Ectodermal cell (in vitro differentiated cells): ENCODE results near the gene MYOM1.

Experiments
- H3K27ac ChIP-seq: 2 replicates; pipeline ENCODE4 v1.7.0; 2013; ENCODE audit warnings: mild to moderate bottlenecking, low read depth, low read length; ENCODE audit not compliant: insufficient read depth, poor library complexity, severe bottlenecking
- H3K27me3 ChIP-seq: 2 replicates; pipeline ENCODE4 v1.7.0; 2013; ENCODE audit warnings: mild to moderate bottlenecking, low read length; ENCODE audit not compliant: insufficient read depth, control insufficient read depth, poor library complexity, severe bottlenecking
- H3K36me3 ChIP-seq: one replicate; pipeline ENCODE4 v1.7.0; 2013; ENCODE audit warnings: low read length; ENCODE audit not compliant: control insufficient read depth, insufficient read depth
- H3K4me1 ChIP-seq: one replicate; pipeline ENCODE4 v1.7.0; 2013; ENCODE audit warnings: low read length; ENCODE audit not compliant: control insufficient read depth, insufficient read depth
- H3K4me3 ChIP-seq: 2 replicates; pipeline ENCODE4 v1.7.0; 2013; ENCODE audit warnings: low read depth, low read length, control low read depth; ENCODE audit not compliant: insufficient read depth
- H3K9me3 ChIP-seq: 2 replicates; pipeline ENCODE4 v1.7.0; 2013; ENCODE audit warnings: mild to moderate bottlenecking, low read length, moderate library complexity; ENCODE audit not compliant: control insufficient read depth
- WGBS, 2 experiments: methylation state at CpG; one replicate each; pipeline ENCODE4 v1.1.7; 2013; ENCODE audit warnings: missing lambda C conversion rate in 2 of 2; 5-methylcytosine and 5-hydroxymethylcytosine counted together

The MYOM1 gene

DNA sequence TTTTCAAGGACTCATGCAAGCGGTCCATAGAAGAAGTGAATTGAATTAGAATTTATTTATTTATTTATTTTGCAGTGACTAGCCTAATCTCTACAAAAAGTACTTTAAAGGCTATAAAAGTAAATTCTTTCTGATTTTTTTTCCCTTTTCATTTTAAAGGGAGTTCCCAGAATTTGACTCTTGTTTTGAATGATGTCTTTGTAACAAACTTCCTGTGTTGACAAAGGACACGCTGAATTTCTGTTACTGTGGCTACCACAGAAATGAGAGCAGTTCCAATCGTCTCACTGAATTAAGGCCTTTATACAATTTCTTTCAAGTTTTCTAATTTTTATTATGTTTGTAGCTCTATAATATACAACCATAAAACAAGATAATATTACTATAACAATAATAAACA, 160.5 kb downstream of the MYOM1 start:
- Histone ChIP-seq H3K9me3 (no peaks in the 10 kb centered on the region), H3K4me1 (no peaks in the 10 kb centered on the region)

DNA sequence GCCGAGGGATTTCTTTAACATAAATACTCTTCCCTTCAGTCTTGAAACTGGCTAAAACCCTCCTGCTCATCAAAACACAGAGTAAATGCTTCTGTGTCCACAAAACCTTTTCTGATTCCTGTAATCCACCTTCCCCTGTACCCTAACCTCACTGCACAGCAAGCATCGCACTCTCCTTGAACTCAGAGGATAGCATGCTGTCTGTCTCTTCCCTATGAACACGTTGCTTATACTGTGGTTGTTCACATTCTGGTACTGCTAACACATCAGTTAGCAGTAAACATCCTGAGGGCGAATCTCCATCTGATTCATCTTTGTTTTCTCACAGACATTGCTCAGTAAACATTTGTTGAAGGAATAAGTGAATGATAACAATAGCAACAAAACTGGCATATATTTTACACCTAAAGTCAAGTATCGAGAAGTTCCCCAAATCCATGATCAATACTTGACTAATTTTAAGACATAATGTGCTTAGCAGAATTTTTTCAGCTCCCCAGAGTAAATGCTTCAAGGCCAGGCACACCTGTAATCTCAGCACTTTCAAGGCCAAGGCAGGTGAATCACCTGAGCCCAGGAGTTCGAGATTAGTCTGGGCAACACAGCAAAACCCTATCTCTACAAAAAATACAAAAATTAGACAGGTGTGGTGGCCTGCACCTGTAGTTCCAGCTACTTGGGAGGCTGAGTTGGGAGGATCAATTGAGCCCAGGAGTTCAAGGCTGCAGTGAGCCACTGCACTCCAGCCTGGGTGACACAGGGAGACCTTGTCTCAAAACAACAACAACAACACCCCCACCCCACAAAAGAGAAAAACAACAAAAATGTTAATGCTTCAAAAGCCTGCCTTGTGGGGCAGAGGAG, 161.2 kb downstream of the MYOM1 start:
- WGBS, 2 experiments, result 87 to 92% methylated on average over 6 of the region's 6 CpGs

More for the DNA sequence above, 160.5 kb downstream of the MYOM1 start:
- Histone ChIP-seq H3K27me3 (no peaks in the 10 kb centered on the region), H3K4me3 (no peak overlapping the region), H3K36me3 (no peaks in the 10 kb centered on the region), H3K27ac (no peak overlapping the region)
- WGBS, 2 experiments, result 90 to 91% methylated on average over 2 of the region's 3 CpGs

DNA sequence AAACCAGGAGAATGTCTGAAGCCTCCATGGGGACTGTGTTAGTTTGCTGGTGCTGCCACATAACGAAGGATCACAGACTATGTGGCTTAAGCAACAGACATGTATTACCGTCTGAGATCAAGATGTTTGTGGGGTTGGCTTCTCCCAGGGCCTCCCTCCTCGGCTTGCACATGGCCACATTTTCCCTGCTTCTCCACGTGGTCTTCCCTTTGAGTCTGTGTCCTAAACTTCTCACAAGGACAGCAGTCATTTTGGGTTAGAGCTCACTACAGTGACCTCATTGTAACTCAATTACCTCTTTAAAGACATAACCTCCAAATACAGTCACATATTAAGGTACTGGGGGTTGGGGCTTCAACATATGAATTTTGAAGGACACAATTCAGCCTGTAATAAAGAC, 162.2 kb downstream of the MYOM1 start:
- WGBS, 2 experiments, result 91 to 93% methylated on average over 4 of the region's 4 CpGs
- H3K4me3 ChIP-seq, result no peak overlapping the region
- no peaks in the 10 kb centered on the region for H3K27me3 ChIP-seq
- no peaks in the 10 kb centered on the region for H3K9me3 ChIP-seq
- no peaks in the 10 kb centered on the region for H3K36me3 ChIP-seq
- no peaks in the 10 kb centered on the region for H3K4me1 ChIP-seq
- H3K27ac ChIP-seq, result no peak overlapping the region

More for the DNA sequence above, 161.2 kb downstream of the MYOM1 start:
- H3K4me3 ChIP-seq, result no peak overlapping the region
- H3K36me3 ChIP-seq, result no peaks in the 10 kb centered on the region
- no peaks in the 10 kb centered on the region for H3K4me1 ChIP-seq
- H3K27ac ChIP-seq, result no peak overlapping the region
- no peaks in the 10 kb centered on the region for H3K27me3 ChIP-seq
- no peaks in the 10 kb centered on the region for H3K9me3 ChIP-seq

DNA sequence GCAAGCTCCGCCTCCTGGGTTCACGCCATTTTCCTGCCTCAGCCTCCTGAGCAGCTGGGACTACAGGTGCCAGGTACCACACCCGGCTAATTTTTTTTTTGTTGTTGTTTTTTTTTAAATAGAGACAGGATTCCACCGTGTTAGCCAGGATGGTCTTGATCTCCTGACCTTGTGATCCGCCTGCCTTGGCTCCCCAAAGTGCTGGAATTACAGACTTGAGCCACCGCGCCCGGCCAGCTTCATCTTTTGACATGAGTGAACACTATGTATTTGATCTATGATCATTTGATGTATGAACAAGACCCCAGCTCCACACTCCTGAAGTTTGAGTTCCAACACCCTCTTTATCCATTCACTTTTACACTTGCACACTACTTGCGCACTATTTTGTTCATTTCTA, 163.5 kb downstream of the MYOM1 start:
- H3K9me3 ChIP-seq, result no peaks in the 10 kb centered on the region
- H3K27me3 ChIP-seq, result no peaks in the 10 kb centered on the region
- no peaks in the 10 kb centered on the region for H3K36me3 ChIP-seq
- H3K4me3 ChIP-seq, result no peak overlapping the region
- H3K4me1 ChIP-seq, result no peaks in the 10 kb centered on the region
- no peak overlapping the region for H3K27ac ChIP-seq
- WGBS, 2 experiments, result 86 to 90% methylated on average over 9 of the region's 9 CpGs

DNA sequence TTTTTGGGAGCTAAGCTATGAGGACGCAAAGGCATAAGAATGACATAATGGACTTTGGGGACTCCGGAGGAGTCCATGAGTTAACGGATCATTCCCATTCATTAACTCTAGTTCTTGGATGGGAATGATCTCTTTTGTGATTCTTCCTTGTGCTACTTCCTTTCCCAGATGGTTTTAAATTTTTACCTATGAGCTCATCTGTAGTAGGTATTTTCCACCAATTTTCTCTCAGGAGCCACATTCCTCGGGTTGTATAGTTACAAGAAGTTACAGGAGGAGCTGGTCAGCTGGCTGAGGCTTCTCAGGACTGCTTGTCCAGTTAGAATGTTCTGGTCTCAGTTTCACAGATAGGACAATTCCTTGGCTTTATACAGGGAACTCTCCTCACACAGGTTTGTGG, 164.0 kb downstream of the MYOM1 start:
- Histone ChIP-seq H3K4me1 (peaks cover 1% of the 10 kb centered on the region), H3K9me3 (no peaks in the 10 kb centered on the region), H3K27ac (no peak overlapping the region), H3K27me3 (no peaks in the 10 kb centered on the region), H3K36me3 (no peaks in the 10 kb centered on the region), H3K4me3 (no peak overlapping the region)
- WGBS, 2 experiments, result 86 to 90% methylated on average over 4 of the region's 4 CpGs

DNA sequence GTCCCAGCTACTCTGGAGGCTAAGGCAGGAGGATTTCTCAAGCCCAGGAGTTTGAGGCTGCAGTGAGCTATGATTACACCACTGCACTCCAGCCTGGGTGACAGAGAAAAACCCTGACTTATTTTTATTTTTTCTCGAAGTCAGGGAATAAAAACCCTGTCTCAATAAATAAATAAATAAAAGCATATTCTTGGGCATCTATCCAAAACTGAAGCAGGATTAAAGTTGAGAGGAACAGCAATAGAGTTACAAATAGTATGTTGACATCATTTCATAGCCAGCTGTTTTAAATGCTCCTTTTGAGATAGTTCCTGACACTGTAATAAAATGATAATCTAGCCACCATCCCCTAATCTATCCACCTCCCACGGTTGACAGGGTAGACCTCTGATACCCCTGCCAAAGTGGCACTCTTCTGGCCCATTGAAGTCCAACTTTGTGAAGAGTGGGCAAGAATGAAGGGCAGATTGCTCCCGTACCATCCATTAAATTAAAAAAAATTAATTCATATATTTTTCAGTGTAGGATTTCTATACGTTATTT, 164.5 kb downstream of the MYOM1 start:
- peaks cover 5% of the 10 kb centered on the region for H3K4me1 ChIP-seq
- H3K36me3 ChIP-seq, result no peaks in the 10 kb centered on the region
- no peaks in the 10 kb centered on the region for H3K9me3 ChIP-seq
- H3K4me3 ChIP-seq, result no peak overlapping the region
- H3K27me3 ChIP-seq, result no peaks in the 10 kb centered on the region
- WGBS, 2 experiments, result 92 to 100% methylated on average over 2 to 4 of the region's 4 CpGs
- H3K27ac ChIP-seq, result no peak overlapping the region

DNA sequence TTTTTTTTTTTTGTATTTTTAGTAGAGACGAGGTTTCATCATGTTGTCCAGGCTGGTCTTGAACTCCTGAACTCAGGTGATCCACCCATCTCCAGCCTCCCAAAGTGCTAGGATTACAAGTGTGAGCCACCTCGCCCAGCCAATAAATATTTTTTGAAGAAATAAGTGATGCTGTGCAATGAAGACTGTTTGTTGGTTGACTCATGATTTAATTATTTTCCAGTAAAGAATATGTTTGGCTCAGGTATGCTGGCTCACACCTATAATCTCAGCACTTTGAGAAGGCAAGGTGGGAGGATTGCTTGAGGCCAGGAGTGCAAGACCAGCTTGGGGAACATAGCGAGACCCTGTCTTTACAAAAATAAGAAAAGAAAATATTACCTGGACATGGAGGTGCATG, 165.0 kb downstream of the MYOM1 start:
- Histone ChIP-seq H3K27me3 (no peaks in the 10 kb centered on the region), H3K4me3 (no peak overlapping the region), H3K36me3 (no peaks in the 10 kb centered on the region), H3K9me3 (no peaks in the 10 kb centered on the region), H3K4me1 (peaks cover 5% of the 10 kb centered on the region), H3K27ac (no peak overlapping the region)
- WGBS, 2 experiments, result 87 to 92% methylated on average over 3 of the region's 3 CpGs

DNA sequence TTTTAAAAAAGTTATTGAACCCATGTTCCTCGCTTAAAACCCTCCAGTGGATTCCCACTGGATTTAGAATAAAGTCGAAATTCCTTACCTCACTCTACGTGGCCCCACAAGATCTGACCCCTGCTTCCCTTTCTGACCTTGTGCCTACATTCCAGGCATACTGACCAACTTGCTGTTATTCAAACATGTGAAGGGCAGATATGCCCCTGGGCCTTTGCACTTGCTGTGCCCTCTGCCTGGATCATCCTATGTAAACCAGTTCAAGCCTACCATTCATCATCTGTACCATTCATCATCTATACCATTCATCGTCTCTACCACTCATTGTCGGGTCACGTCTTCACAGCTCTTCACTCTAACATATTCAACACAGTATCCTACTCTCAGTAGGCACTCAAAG, 165.6 kb downstream of the MYOM1 start:
- WGBS, 2 experiments, result 94 to 97% methylated on average over 6 of the region's 6 CpGs
- Histone ChIP-seq H3K27ac (no peak overlapping the region), H3K36me3 (no peaks in the 10 kb centered on the region)

DNA sequence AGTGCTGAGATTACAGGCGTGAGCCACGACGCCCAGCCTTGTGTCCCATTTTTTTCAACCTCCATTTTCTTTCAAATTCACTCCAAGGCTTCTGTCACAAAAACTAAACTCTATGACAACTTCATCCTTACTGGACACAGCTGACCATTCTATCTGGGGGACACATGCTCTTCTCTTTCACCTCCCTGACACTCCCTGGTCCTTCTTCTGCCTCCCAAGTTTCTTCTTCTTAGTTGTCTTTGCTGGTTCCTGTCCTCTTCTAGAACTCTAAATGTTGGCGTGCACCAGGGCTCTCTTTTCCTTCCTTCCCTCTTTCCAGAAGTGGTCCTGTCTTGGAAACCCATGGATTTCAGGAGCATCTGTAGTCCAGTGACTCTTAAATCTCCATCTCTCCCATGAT, 166.7 kb downstream of the MYOM1 start:
- Histone ChIP-seq H3K9me3 (no peaks in the 10 kb centered on the region), H3K4me1 (peaks cover 5% of the 10 kb centered on the region), H3K36me3 (no peaks in the 10 kb centered on the region), H3K4me3 (no peak overlapping the region), H3K27me3 (no peaks in the 10 kb centered on the region), H3K27ac (no peak overlapping the region)
- WGBS, 2 experiments, result 95% methylated on average over 4 of the region's 4 CpGs

More for the DNA sequence above, 165.6 kb downstream of the MYOM1 start:
- H3K9me3 ChIP-seq, result no peaks in the 10 kb centered on the region
- H3K4me1 ChIP-seq, result peaks cover 5% of the 10 kb centered on the region
- no peak overlapping the region for H3K4me3 ChIP-seq
- no peaks in the 10 kb centered on the region for H3K27me3 ChIP-seq

DNA sequence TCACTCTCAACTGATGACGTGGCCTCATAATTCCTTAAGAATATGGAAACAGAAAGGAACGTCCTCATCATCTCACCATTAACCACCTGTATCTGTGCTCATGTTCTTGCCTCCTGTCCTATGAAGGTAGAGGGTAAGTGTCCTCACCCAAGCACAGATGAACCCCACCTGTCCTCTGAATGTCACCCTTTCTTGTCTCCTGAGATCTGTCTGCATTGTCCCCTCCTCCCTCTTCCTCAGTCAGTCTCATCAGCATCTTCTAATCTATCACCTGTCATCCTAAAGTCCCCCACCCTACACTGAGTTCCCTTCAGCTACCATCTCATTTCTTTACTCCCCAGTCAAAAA, 167.4 kb downstream of the MYOM1 start:
- Histone ChIP-seq H3K36me3 (no peaks in the 10 kb centered on the region), H3K9me3 (no peaks in the 10 kb centered on the region), H3K27me3 (no peaks in the 10 kb centered on the region), H3K27ac (no peak overlapping the region), H3K4me3 (no peak overlapping the region), H3K4me1 (peaks cover 5% of the 10 kb centered on the region)
- 94 to 95% methylated on average over 2 of the region's 2 CpGs for WGBS, 2 experiments
